Fibroblast of mammary gland (primary cell): ENCODE results near the gene SETD1A.
"Not testable (repeated sequence)": the region's sequence is repeated elsewhere in the genome, so short reads cannot be mapped to it uniquely, and the experiment has no call there.

Experiments
- DNase-seq: peaks from one replicate; pipeline ENCODE4 v3.0.0-alpha.2; 2010; ENCODE audit warnings: low read depth
- H3K4me3 ChIP-seq: 2 replicates; pipeline ENCODE4 v1.5.1; 2011; ENCODE audit warnings: low read depth, mild to moderate bottlenecking, low read length, moderate library complexity; ENCODE audit not compliant: control insufficient read depth
- CTCF ChIP-seq: conservative IDR thresholded peaks from 2 replicates; pipeline ENCODE4 v1.5.1; 2011; ENCODE audit warnings: low read depth, low read length, inconsistent platforms; ENCODE audit not compliant: control insufficient read depth, insufficient read depth

The SETD1A gene

GRCh38 chr16:30929167-30929566 lies 28.4 kb upstream of the SETD1A start:
- DNase-seq: no peak
- TF ChIP-seq CTCF: no peak
- H3K4me3 ChIP-seq: no peak overlapping the region

GRCh38 chr16:30930160-30930571 lies 27.4 kb upstream of the SETD1A start:
- no peak overlapping the region for H3K4me3 ChIP-seq
- no peak for TF ChIP-seq CTCF
- no peak for DNase-seq

- TF ChIP-seq CTCF: no peak
Observed at GRCh38 chr16:30931068-30931650, 26.4 kb upstream of the SETD1A start.

GRCh38 chr16:30934827-30935557 lies 22.6 kb upstream of the SETD1A start:
- peak; percentile 64 for DNase-seq
- peak; percentile 64 for TF ChIP-seq CTCF
- no peak overlapping the region for H3K4me3 ChIP-seq

More at GRCh38 chr16:30931068-30931650, 26.4 kb upstream of the SETD1A start:
- no peak for DNase-seq
- no peak overlapping the region for H3K4me3 ChIP-seq

- TF ChIP-seq CTCF: no peak
- no peak for DNase-seq
- no peak overlapping the region for H3K4me3 ChIP-seq
Observed at GRCh38 chr16:30937692-30938091, 19.9 kb upstream of the SETD1A start.

GRCh38 chr16:30939571-30939970 lies 18.0 kb upstream of the SETD1A start:
- not testable (repeated sequence) for DNase-seq, H3K4me3 ChIP-seq

- no peak overlapping the region for H3K4me3 ChIP-seq
- peak; percentile 62 for DNase-seq
- peak; percentile 74 for TF ChIP-seq CTCF
Observed at GRCh38 chr16:30941600-30942425, 15.7 kb upstream of the SETD1A start.
